ENCODE results near the gene STXBP2.

The STXBP2 gene

DNA sequence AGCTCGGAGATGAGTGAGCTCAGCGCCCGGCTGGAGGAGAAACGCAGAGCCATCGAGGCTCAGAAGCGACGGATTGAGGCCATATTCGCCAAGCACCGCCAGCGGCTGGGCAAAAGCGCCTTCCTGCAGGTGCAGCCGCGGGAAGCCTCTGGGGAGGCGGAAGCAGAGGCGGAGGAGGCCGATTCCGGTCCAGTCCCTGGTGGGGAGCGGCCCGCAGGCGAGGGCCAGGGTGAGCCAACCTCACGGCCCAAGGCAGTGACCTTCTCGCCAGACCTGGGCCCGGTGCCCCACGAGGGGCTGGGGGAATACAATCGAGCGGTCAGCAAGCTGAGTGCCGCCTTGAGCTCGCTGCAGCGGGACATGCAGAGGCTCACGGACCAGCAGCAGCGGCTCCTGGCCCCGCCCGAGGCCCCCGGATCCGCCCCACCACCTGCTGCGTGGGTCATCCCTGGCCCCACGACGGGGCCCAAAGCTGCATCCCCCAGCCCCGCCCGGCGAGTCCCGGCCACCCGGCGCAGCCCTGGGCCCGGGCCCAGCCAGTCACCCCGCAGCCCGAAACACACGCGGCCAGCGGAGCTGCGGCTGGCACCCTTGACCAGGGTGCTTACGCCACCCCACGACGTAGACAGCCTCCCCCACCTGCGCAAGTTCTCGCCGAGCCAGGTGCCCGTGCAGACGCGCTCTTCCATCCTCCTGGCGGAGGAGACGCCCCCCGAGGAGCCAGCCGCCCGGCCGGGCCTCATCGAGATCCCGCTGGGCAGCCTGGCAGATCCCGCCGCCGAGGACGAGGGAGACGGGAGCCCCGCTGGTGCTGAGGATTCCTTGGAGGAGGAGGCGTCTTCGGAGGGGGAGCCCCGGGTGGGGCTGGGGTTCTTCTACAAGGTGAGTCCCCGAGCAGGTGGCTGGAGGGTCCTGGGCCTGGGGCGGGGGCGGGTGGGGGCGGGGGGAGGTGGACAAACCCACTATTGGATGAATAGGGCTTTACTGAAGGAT lies 24.3 kb upstream of the STXBP2 start:
- no peaks in the 10 kb centered on the region for H3K27me3 ChIP-seq (replicated peaks; ENCODE audit: control insufficient read depth, insufficient read depth, low read length, poor library complexity, severe bottlenecking)
- no peak overlapping the region for H3K27ac ChIP-seq (ENCODE audit: insufficient read depth, low read length, poor library complexity, severe bottlenecking)
- no peaks in the 10 kb centered on the region for H3K4me1 ChIP-seq (ENCODE audit: control insufficient read depth, insufficient read depth, low read length, poor library complexity, severe bottlenecking)
- H3K4me3 ChIP-seq (ENCODE audit: insufficient read depth, low read depth, low read length, poor library complexity, severe bottlenecking) = no peak overlapping the region
- H3K9me3 ChIP-seq (ENCODE audit: control insufficient read depth, low read length) = no peaks in the 10 kb centered on the region
- DNase-seq = no peak
- H3K36me3 ChIP-seq (ENCODE audit: control insufficient read depth, insufficient read depth, low read length) = no peaks in the 10 kb centered on the region

DNA sequence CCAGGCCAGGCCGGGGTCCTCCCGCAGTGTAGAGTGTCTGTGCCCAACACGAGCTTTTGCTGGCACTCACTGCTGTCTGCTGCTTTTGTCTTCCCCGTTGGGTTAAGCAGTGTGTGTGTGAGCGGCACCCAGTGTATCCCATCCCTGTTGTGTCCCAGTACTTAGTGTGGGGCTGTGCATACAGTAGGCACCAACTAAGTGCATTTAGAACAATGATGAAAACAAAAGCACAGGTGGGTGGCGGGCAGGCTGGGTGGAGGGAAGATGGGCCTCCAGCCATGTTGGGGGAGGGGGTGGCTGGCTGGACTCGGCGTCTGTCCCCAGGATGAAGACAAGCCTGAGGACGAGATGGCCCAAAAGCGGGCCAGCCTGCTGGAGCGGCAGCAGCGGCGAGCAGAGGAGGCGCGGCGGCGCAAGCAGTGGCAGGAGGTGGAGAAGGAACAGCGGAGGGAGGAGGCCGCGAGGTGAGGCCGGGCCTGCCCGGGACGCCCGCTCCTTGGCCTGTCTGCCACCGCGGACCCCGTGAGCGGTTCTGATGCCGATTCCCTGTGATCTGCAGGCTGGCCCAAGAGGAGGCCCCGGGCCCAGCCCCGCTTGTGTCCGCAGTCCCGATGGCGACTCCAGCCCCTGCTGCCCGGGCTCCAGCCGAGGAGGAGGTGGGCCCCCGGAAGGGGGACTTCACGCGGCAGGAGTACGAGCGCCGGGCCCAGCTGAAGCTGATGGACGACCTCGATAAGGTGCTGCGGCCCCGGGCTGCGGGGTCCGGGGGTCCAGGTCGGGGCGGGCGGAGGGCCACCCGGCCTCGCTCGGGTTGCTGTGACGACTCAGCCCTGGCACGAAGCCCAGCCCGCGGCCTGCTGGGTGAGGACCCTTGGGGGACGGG lies 21.8 kb upstream of the STXBP2 start:
- Histone ChIP-seq H3K27me3 (replicated peaks; ENCODE audit: control insufficient read depth, insufficient read depth, low read length, poor library complexity, severe bottlenecking) (no peaks in the 10 kb centered on the region), H3K36me3 (ENCODE audit: control insufficient read depth, insufficient read depth, low read length) (peaks cover 11% of the 10 kb centered on the region), H3K4me1 (ENCODE audit: control insufficient read depth, insufficient read depth, low read length, poor library complexity, severe bottlenecking) (no peaks in the 10 kb centered on the region), H3K9me3 (ENCODE audit: control insufficient read depth, low read length) (no peaks in the 10 kb centered on the region), H3K4me3 (ENCODE audit: insufficient read depth, low read depth, low read length, poor library complexity, severe bottlenecking) (no peak overlapping the region), H3K27ac (ENCODE audit: insufficient read depth, low read length, poor library complexity, severe bottlenecking) (no peak overlapping the region)
- no peak for DNase-seq

DNA sequence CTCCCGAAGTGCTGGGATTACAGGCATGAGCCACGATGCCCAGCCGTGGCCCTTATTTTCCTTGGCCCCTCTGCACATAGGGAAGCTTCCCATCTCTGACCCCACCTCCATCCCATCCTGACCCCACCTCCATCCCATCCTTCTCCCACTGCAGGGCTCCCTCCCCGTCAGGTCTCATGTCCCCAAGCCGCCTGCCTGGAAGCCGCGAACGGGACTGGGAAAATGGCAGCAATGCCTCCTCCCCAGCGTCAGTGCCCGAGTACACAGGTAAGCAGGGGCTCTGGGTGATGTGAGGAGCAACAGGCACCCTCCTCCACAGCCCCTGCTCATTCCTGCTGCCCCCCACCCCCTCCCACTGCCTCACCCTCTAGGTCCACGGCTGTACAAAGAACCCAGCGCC lies 19.7 kb upstream of the STXBP2 start:
- H3K36me3 ChIP-seq (ENCODE audit: control insufficient read depth, insufficient read depth, low read length) = peaks cover 32% of the 10 kb centered on the region

GRCh38 chr19:7617735-7618134 lies 19.2 kb upstream of the STXBP2 start:
- Histone ChIP-seq H3K36me3 (ENCODE audit: control insufficient read depth, insufficient read depth, low read length) (peaks cover 38% of the 10 kb centered on the region), H3K9me3 (ENCODE audit: control insufficient read depth, low read length) (no peaks in the 10 kb centered on the region), H3K4me3 (ENCODE audit: insufficient read depth, low read depth, low read length, poor library complexity, severe bottlenecking) (no peak overlapping the region), H3K27me3 (replicated peaks; ENCODE audit: control insufficient read depth, insufficient read depth, low read length, poor library complexity, severe bottlenecking) (no peaks in the 10 kb centered on the region), H3K27ac (ENCODE audit: insufficient read depth, low read length, poor library complexity, severe bottlenecking) (no peak overlapping the region), H3K4me1 (ENCODE audit: control insufficient read depth, insufficient read depth, low read length, poor library complexity, severe bottlenecking) (no peaks in the 10 kb centered on the region)
- DNase-seq = no peak

More for the DNA sequence above, 19.7 kb upstream of the STXBP2 start:
- Histone ChIP-seq H3K9me3 (ENCODE audit: control insufficient read depth, low read length) (no peaks in the 10 kb centered on the region), H3K4me3 (ENCODE audit: insufficient read depth, low read depth, low read length, poor library complexity, severe bottlenecking) (no peak overlapping the region), H3K27ac (ENCODE audit: insufficient read depth, low read length, poor library complexity, severe bottlenecking) (no peak overlapping the region), H3K4me1 (ENCODE audit: control insufficient read depth, insufficient read depth, low read length, poor library complexity, severe bottlenecking) (no peaks in the 10 kb centered on the region), H3K27me3 (replicated peaks; ENCODE audit: control insufficient read depth, insufficient read depth, low read length, poor library complexity, severe bottlenecking) (no peaks in the 10 kb centered on the region)
- DNase-seq = no peak

DNA sequence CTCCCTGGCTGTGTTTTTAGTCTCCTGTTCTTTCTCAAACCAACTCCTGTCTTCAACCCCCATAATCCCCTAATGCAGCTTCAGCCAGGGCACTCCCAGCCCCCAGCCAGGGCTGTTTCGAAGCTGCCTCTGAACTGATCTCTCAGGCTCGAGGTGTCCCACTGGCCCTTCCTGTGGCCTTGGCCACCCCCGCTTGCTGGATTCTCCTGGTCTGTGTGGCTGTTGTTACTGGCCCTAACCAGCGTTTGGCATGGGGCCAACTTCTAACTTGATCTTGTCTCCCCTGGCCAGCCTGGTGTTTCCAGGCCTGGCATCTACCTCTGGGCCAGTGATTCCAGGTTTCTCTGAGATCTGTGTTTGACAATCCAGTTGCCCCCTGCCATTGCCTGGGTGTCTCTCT lies 18.6 kb upstream of the STXBP2 start:
- no peak overlapping the region for H3K27ac ChIP-seq (ENCODE audit: insufficient read depth, low read length, poor library complexity, severe bottlenecking)
- H3K4me3 ChIP-seq (ENCODE audit: insufficient read depth, low read depth, low read length, poor library complexity, severe bottlenecking) = no peak overlapping the region
- DNase-seq = no peak
- H3K4me1 ChIP-seq (ENCODE audit: control insufficient read depth, insufficient read depth, low read length, poor library complexity, severe bottlenecking) = no peaks in the 10 kb centered on the region
- no peaks in the 10 kb centered on the region for H3K27me3 ChIP-seq (replicated peaks; ENCODE audit: control insufficient read depth, insufficient read depth, low read length, poor library complexity, severe bottlenecking)
- H3K9me3 ChIP-seq (ENCODE audit: control insufficient read depth, low read length) = no peaks in the 10 kb centered on the region
- H3K36me3 ChIP-seq (ENCODE audit: control insufficient read depth, insufficient read depth, low read length) = peaks cover 44% of the 10 kb centered on the region

GRCh38 chr19:7618771-7619510 lies 18.0 kb upstream of the STXBP2 start:
- no peak overlapping the region for H3K27ac ChIP-seq (ENCODE audit: insufficient read depth, low read length, poor library complexity, severe bottlenecking)
- peaks cover 50% of the 10 kb centered on the region for H3K36me3 ChIP-seq (ENCODE audit: control insufficient read depth, insufficient read depth, low read length)

DNA sequence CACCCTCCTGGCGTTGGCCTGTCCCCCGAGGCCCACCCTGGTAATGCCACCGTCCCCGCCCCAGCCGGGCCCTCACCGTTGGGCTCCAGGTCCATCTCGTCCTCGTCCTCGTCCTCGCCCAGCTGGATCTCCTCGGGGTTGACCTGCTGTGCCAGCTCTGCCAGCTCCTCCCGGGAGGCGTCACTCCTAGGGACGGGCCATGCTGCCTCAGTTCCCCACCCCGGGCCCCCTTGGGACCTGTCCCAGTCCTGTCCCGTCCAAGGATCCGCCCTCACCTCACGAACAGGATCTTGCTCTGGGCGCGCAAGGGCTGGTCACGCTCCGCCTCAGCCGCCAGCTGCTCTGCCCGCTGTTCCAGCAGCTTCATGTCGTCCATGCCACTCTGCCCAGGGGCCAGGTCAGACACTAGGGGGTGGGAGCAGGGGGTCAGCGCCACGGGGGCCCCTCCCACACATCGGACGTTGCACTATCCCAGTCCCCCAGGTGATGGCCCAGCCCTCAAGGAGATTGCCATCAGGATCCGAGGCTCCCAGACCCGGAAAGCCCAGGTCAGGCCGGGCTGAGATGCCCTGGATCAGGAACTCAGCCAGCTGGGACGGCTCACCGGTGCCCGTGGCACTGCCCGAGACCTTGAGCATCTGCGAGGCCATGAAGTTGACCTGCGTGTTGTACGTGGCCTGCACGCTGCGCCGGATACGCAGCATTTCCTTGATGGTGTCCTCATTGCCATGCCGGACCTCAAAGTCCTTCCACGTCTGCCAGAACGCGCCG lies 17.1 kb upstream of the STXBP2 start:
- DNase-seq = no peak
- Histone ChIP-seq H3K4me1 (ENCODE audit: control insufficient read depth, insufficient read depth, low read length, poor library complexity, severe bottlenecking) (no peaks in the 10 kb centered on the region), H3K27ac (ENCODE audit: insufficient read depth, low read length, poor library complexity, severe bottlenecking) (no peak overlapping the region), H3K4me3 (ENCODE audit: insufficient read depth, low read depth, low read length, poor library complexity, severe bottlenecking) (no peak overlapping the region), H3K27me3 (replicated peaks; ENCODE audit: control insufficient read depth, insufficient read depth, low read length, poor library complexity, severe bottlenecking) (no peaks in the 10 kb centered on the region), H3K9me3 (ENCODE audit: control insufficient read depth, low read length) (no peaks in the 10 kb centered on the region), H3K36me3 (ENCODE audit: control insufficient read depth, insufficient read depth, low read length) (peaks cover 56% of the 10 kb centered on the region)

More at GRCh38 chr19:7618771-7619510, 18.0 kb upstream of the STXBP2 start:
- no peak overlapping the region for H3K4me3 ChIP-seq (ENCODE audit: insufficient read depth, low read depth, low read length, poor library complexity, severe bottlenecking)
- no peaks in the 10 kb centered on the region for H3K27me3 ChIP-seq (replicated peaks; ENCODE audit: control insufficient read depth, insufficient read depth, low read length, poor library complexity, severe bottlenecking)
- DNase-seq = no peak
- H3K9me3 ChIP-seq (ENCODE audit: control insufficient read depth, low read length) = no peaks in the 10 kb centered on the region
- no peaks in the 10 kb centered on the region for H3K4me1 ChIP-seq (ENCODE audit: control insufficient read depth, insufficient read depth, low read length, poor library complexity, severe bottlenecking)

DNA sequence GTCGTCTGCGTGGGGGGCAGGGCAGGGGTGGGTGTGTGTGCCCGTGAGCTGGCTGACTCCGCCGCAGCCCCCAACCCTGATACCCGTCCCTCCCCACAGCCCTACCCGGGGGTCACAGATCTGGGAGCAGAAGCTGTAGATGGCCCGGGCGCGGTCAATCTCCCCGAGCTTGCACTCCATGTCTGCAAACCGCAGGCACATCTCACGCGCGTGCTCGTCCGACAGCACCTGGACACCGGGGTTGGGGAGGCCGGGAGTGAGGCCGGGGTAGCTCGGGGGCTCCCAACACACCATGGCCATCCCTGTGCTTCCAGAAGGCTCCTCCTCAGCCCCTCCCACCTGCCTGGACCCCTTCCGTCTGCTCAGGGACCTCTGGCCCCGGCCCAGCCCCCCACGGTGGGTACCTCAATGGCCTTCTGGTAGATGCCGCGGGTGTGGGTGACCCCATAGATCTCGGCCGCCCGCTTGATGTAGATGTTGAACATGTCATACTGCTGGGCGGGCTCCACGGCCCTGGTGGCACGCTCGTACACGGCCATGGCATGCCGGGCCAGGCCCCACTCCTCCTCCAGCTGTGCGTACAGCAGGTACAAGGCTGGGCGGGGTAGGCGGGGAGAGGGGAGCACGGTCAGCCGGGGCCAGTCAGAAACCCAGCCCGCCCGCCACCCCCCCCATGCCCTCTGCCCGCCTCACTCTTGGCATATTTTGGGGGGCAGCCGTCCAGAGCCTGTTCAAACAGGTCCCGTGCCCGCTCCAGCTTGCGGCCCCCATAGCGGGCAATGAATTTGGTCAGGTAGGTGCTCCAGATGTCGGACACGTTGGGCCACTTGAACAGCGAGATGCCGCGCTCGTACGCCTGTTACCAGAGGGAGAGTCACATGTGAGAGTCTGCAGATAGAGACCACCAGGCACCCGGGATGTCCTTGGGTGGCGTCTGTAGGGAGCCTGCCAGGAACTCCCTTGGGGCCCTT lies 16.2 kb upstream of the STXBP2 start:
- no peaks in the 10 kb centered on the region for H3K27me3 ChIP-seq (replicated peaks; ENCODE audit: control insufficient read depth, insufficient read depth, low read length, poor library complexity, severe bottlenecking)
- peaks cover 65% of the 10 kb centered on the region for H3K36me3 ChIP-seq (ENCODE audit: control insufficient read depth, insufficient read depth, low read length)
- H3K4me3 ChIP-seq (ENCODE audit: insufficient read depth, low read depth, low read length, poor library complexity, severe bottlenecking) = no peak overlapping the region
- DNase-seq = no peak
- H3K9me3 ChIP-seq (ENCODE audit: control insufficient read depth, low read length) = no peaks in the 10 kb centered on the region
- H3K4me1 ChIP-seq (ENCODE audit: control insufficient read depth, insufficient read depth, low read length, poor library complexity, severe bottlenecking) = no peaks in the 10 kb centered on the region
- no peak overlapping the region for H3K27ac ChIP-seq (ENCODE audit: insufficient read depth, low read length, poor library complexity, severe bottlenecking)
